ENCODE data around the gene PDGFB.
"Not testable (repeated sequence)": the region's sequence is repeated elsewhere in the genome, so short reads cannot be mapped to it uniquely, and the experiment has no call there.

PDGFB gene

GRCh38 chr22:39223091-39223710 is 21.6 kb downstream of the PDGFB start:
- DNase-seq = peak; percentile 27

- no peak for DNase-seq
Observed at GRCh38 chr22:39221999-39222686, 22.6 kb downstream of the PDGFB start.

- DNase-seq = no peak
Observed at GRCh38 chr22:39220890-39221850, 23.6 kb downstream of the PDGFB start.

GRCh38 chr22:39220450-39220849 is 24.3 kb downstream of the PDGFB start:
- DNase-seq = no peak

- no peak for DNase-seq
Observed at GRCh38 chr22:39219071-39220039, 25.4 kb downstream of the PDGFB start.

- DNase-seq = not testable (repeated sequence)
Observed at GRCh38 chr22:39218432-39218831, 26.4 kb downstream of the PDGFB start.

- DNase-seq = no peak
Observed at GRCh38 chr22:39216143-39216490, 28.7 kb downstream of the PDGFB start.

GRCh38 chr22:39215426-39216142 is 29.2 kb downstream of the PDGFB start:
- peak; percentile 46 for DNase-seq

GRCh38 chr22:39215070-39215396 is 29.7 kb downstream of the PDGFB start:
- DNase-seq = no peak

GRCh38 chr22:39214383-39215069 is 30.3 kb downstream of the PDGFB start:
- DNase-seq = no peak

GRCh38 chr22:39214006-39214382 is 30.8 kb downstream of the PDGFB start:
- DNase-seq = no peak

- no peak for DNase-seq
Observed at GRCh38 chr22:39212721-39213376, 31.9 kb downstream of the PDGFB start.

- no peak for DNase-seq
Observed at GRCh38 chr22:39209756-39210155, 35.0 kb downstream of the PDGFB start.

GRCh38 chr22:39208013-39208680 is 36.6 kb downstream of the PDGFB start:
- DNase-seq = no peak

- no peak for DNase-seq
Observed at GRCh38 chr22:39207141-39208012, 37.4 kb downstream of the PDGFB start.

GRCh38 chr22:39206491-39206890 is 38.3 kb downstream of the PDGFB start:
- no peak for DNase-seq

GRCh38 chr22:39205344-39206021 is 39.3 kb downstream of the PDGFB start:
- DNase-seq = peak; percentile 61

GRCh38 chr22:39204216-39204615 is 40.6 kb downstream of the PDGFB start:
- DNase-seq = no peak

GRCh38 chr22:39197578-39197977 is 47.2 kb downstream of the PDGFB start:
- DNase-seq = no peak
